Esophagus squamous epithelium (tissue), 5 donors: Measurements from ENCODE around the gene KAZN. TPM values are rescaled to one million over a fixed set of nuclear protein-coding genes. Genes with fewer than 3 reads are reported as not detected.

Experiments
- DNase-seq: peaks from one replicate; lab custom pipeline; 2025; lab: John Stamatoyannopoulos, UW
- H3K27ac ChIP-seq, 4 donors: fragments of 200-600 bp; sonication (generic); one replicate each; pipeline ENCODE4 v1.5.1; 2016 to 2019; ENCODE audit warnings: mild to moderate bottlenecking in 1 of 4
- H3K27me3 ChIP-seq, 4 donors: fragments of 200-600 bp; sonication (generic); 1 replicate in 3 of 4; 2 replicates in 1 of 4; pipeline versions ENCODE4 v1.5.1 to v1.6.0; 2017 to 2021; ENCODE audit warnings: antibody characterized with exemption in 1 of 4
- H3K36me3 ChIP-seq, 3 donors: fragments of 200-600 bp; sonication (generic); one replicate each; pipeline ENCODE4 v1.5.1; 2016 to 2019
- H3K4me1 ChIP-seq, 3 donors: fragments of 200-600 bp; sonication (generic); one replicate each; pipeline ENCODE4 v1.5.1; 2017 to 2019
- H3K4me3 ChIP-seq, 4 donors: fragments of 200-600 bp; sonication (generic); 1 replicate in 3 of 4; 2 replicates in 1 of 4; pipeline ENCODE4 v1.5.1; 2016 to 2019; ENCODE audit warnings: mild to moderate bottlenecking in 2 of 4, moderate library complexity in 1 of 4
- H3K9me3 ChIP-seq, 3 donors: fragments of 200-600 bp; sonication (generic); one replicate each; pipeline ENCODE4 v1.5.1; 2016 to 2019
- CTCF ChIP-seq, 6 experiments: fragments of 450-650 bp in 4 of 6; fragments of 200-600 bp in 2 of 6; sonication (generic) in 2 of 6; IDR thresholded peaks; one replicate each; pipeline ENCODE4 v1.5.1; 2016 to 2019; ENCODE audit warnings: antibody characterized with exemption in 6 of 6, mild to moderate bottlenecking in 4 of 6, moderate library complexity in 4 of 6
- POLR2A ChIP-seq, 4 donors: fragments of 450-650 bp; IDR thresholded peaks; one replicate each; pipeline ENCODE4 v1.6.1; 2017; ENCODE audit warnings: antibody characterized with exemption in 4 of 4, mild to moderate bottlenecking in 4 of 4, moderate library complexity in 3 of 4
- WGBS, 2 donors: methylation state at CpG; one replicate each; pipeline ENCODE4 v1.1.5; 2018; 5-methylcytosine and 5-hydroxymethylcytosine counted together
- intact Hi-C: fragments of 100-400 bp; cut with DNase I; formaldehyde crosslinking; loops from one replicate; pipeline ENCODE4 v1.15.0; 2022
- total RNA-seq, 4 donors: library from RNA; depleted of rRNA; stranded (reverse); fragments of >200 nt; gene quantifications; one replicate each; pipeline ENCODE4 v1.1.0, GENCODE V29; 2016
- donor health status: DM: yes; HTN: yes; CAD: no.

KAZN gene
- total RNA-seq, 4 donors from 2014 or later = 25.0 to 54.5 (median 30.8) TPM

- Histone ChIP-seq H3K9me3 (no peaks in the 10 kb centered on the region), H3K36me3 (no peaks in the 10 kb centered on the region), H3K4me3 (no peak overlapping the region), H3K4me1 (no peaks in the 10 kb centered on the region), H3K27ac (no peak overlapping the region), H3K27me3 (peaks cover 0 to 8% (median 0%) of the 10 kb centered on the region in 4 donors)
- no peak for TF ChIP-seq POLR2A (IDR thresholded peaks at IDR 0.05)
- TF ChIP-seq CTCF (IDR thresholded peaks at IDR 0.05) = no peak
- WGBS, 2 donors = 84 to 86% methylated on average over 9 to 13 of the region's 15 CpGs
- DNase-seq = no peak
- intact Hi-C loops = no loop called here
These were observed 41.0 kb downstream of the KAZN start for GRCh38 chr1:14639291-14640050.

GRCh38 chr1:14642712-14643111 lies 44.2 kb downstream of the KAZN start:
- TF ChIP-seq CTCF (IDR thresholded peaks at IDR 0.05) (no peak), POLR2A (IDR thresholded peaks at IDR 0.05) (no peak)
- DNase-seq = no peak
- Histone ChIP-seq H3K27ac (no peak overlapping the region), H3K4me3 (no peak overlapping the region), H3K36me3 (no peaks in the 10 kb centered on the region), H3K27me3 (no peaks in the 10 kb centered on the region), H3K9me3 (no peaks in the 10 kb centered on the region), H3K4me1 (no peaks in the 10 kb centered on the region)
- intact Hi-C loops = no loop called here
- WGBS, 2 donors = 85 to 86% methylated on average over 3 of the region's 3 CpGs

- no peaks in the 10 kb centered on the region for H3K36me3 ChIP-seq
- TF ChIP-seq CTCF (IDR thresholded peaks at IDR 0.05) (no peak), POLR2A (IDR thresholded peaks at IDR 0.05) (no peak)
- no peak overlapping the region for H3K27ac ChIP-seq
- no peaks in the 10 kb centered on the region for H3K9me3 ChIP-seq
- intact Hi-C loops = no loop called here
- H3K4me3 ChIP-seq = no peak overlapping the region
- WGBS, 2 donors = 80 to 83% methylated on average over 8 of the region's 8 CpGs
- no peaks in the 10 kb centered on the region for H3K4me1 ChIP-seq
- H3K27me3 ChIP-seq = no peaks in the 10 kb centered on the region
- DNase-seq = no peak
These were observed 48.5 kb downstream of the KAZN start for GRCh38 chr1:14646973-14647372.

- Histone ChIP-seq H3K27me3 (no peaks in the 10 kb centered on the region), H3K27ac (no peak overlapping the region), H3K9me3 (no peaks in the 10 kb centered on the region), H3K4me3 (no peak overlapping the region), H3K36me3 (no peaks in the 10 kb centered on the region), H3K4me1 (no peaks in the 10 kb centered on the region)
- intact Hi-C loops = no loop called here
- DNase-seq = no peak
- 59 to 62% methylated on average over 3 of the region's 3 CpGs for WGBS, 2 donors
- TF ChIP-seq CTCF (IDR thresholded peaks at IDR 0.05) (no peak), POLR2A (IDR thresholded peaks at IDR 0.05) (no peak)
These were observed 49.3 kb downstream of the KAZN start for GRCh38 chr1:14647777-14648176.

GRCh38 chr1:14648391-14648790 lies 49.9 kb downstream of the KAZN start:
- 39 to 53% methylated on average over 2 to 3 of the region's 3 CpGs for WGBS, 2 donors
- no peaks in the 10 kb centered on the region for H3K27me3 ChIP-seq
- no peak overlapping the region for H3K27ac ChIP-seq
- intact Hi-C loops = no loop called here
- H3K4me1 ChIP-seq = peaks cover 0 to 2% (median 0%) of the 10 kb centered on the region in 3 donors
- TF ChIP-seq CTCF (IDR thresholded peaks at IDR 0.05) = no peak
- no peak for TF ChIP-seq POLR2A (IDR thresholded peaks at IDR 0.05)
- no peak for DNase-seq
- H3K9me3 ChIP-seq = no peaks in the 10 kb centered on the region
- H3K4me3 ChIP-seq = no peak overlapping the region
- H3K36me3 ChIP-seq = no peaks in the 10 kb centered on the region
